A549 (cell line): ENCODE results near the gene NIN.
"Not testable (repeated sequence)": the region's sequence is repeated elsewhere in the genome, so short reads cannot be mapped to it uniquely, and the experiment has no call there.

ENCODE experiments used
- EP300 ChIP-seq, 2 experiments: fragments of >200 bp; sonication (Bioruptor Twin); formaldehyde crosslinking; IDR thresholded peaks; 2 replicates in 1 of 2; 3 replicates in 1 of 2; pipeline ENCODE4 v1.6.1; 2016 to 2017
- ESRRA ChIP-seq: fragments of 150-350 bp; IDR thresholded peaks from 2 replicates; pipeline ENCODE4 v1.6.1; 2014; ENCODE audit warnings: mild to moderate bottlenecking, low read length, borderline replicate concordance
- FOSL2 ChIP-seq, 2 experiments: fragments of 450-650 bp in 1 of 2; fragments of >200 bp in 1 of 2; sonication (Bioruptor Twin) in 1 of 2; formaldehyde crosslinking; IDR thresholded peaks; 2 replicates each; pipeline versions ENCODE4 v1.5.0 to v1.6.1; 2016 to 2020; ENCODE audit warnings: mild to moderate bottlenecking in 1 of 2, moderate library complexity in 1 of 2
- HDAC2 ChIP-seq: fragments of 200-600 bp; sonication (generic); IDR thresholded peaks from 2 replicates; pipeline ENCODE4 v1.6.1; 2016
- JUN ChIP-seq, 2 experiments: fragments of >200 bp; sonication (Bioruptor Twin); formaldehyde crosslinking; IDR thresholded peaks; 2 replicates in 1 of 2; 3 replicates in 1 of 2; pipeline ENCODE4 v1.6.1; 2016 to 2017
- POLR2A ChIP-seq: IDR thresholded peaks from 2 replicates; pipeline ENCODE4 v1.6.1; 2012; ENCODE audit warnings: mild to moderate bottlenecking, low read length
- RFX5 ChIP-seq: fragments of 450-650 bp; IDR thresholded peaks from 2 replicates; pipeline ENCODE4 v1.7.1; 2014; ENCODE audit warnings: antibody characterized with exemption, mild to moderate bottlenecking, moderate library complexity
- SMC3 ChIP-seq: fragments of >200 bp; sonication (Bioruptor Twin); formaldehyde crosslinking; IDR thresholded peaks from 3 replicates; pipeline ENCODE4 v1.6.1; 2018; ENCODE audit warnings: inconsistent platforms
- TF ChIP-seq, protein P1 (sequence below): fragments of >200 bp; sonication (Bioruptor Twin); formaldehyde crosslinking; IDR thresholded peaks from 3 replicates; pipeline ENCODE4 v1.5.1; 2016
- TF ChIP-seq, protein P2 (sequence below): IDR thresholded peaks from 2 replicates; pipeline ENCODE4 v1.6.1; 2012
- TF ChIP-seq, protein P3 (sequence below): IDR thresholded peaks from 2 replicates; pipeline ENCODE4 v1.6.1; 2012

DNA sequence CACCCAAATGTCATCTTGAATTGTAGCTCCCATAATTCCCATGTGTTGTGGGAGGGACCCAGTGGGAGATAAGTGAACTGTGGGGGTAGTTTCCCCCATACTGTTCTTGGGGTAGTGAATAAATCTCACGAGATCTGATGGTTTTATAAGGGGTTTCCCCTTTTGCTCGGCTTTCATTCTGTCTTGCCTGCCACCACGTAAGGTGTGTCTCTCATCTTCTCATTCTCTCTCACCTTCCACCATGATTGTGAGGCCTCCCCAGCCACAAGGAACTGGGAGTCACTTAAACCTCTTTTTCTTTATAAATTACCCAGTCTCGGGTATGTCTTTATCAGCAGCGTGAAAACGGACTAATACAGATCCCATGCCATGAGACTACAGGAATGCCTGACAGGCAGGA lies 11.7 kb downstream of the NIN start:
- TF ChIP-seq, protein P1, sequence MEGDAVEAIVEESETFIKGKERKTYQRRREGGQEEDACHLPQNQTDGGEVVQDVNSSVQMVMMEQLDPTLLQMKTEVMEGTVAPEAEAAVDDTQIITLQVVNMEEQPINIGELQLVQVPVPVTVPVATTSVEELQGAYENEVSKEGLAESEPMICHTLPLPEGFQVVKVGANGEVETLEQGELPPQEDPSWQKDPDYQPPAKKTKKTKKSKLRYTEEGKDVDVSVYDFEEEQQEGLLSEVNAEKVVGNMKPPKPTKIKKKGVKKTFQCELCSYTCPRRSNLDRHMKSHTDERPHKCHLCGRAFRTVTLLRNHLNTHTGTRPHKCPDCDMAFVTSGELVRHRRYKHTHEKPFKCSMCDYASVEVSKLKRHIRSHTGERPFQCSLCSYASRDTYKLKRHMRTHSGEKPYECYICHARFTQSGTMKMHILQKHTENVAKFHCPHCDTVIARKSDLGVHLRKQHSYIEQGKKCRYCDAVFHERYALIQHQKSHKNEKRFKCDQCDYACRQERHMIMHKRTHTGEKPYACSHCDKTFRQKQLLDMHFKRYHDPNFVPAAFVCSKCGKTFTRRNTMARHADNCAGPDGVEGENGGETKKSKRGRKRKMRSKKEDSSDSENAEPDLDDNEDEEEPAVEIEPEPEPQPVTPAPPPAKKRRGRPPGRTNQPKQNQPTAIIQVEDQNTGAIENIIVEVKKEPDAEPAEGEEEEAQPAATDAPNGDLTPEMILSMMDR: not testable (repeated sequence)
- not testable (repeated sequence) for TF ChIP-seq POLR2A; FOSL2 (IDR thresholded peaks at IDR 0.05); FOSL2 (CRISPR knock-in tag; IDR thresholded peaks at IDR 0.05); ESRRA; RFX5; JUN (IDR thresholded peaks at IDR 0.05); SMC3; HDAC2; EP300 (IDR thresholded peaks at IDR 0.05)
- TF ChIP-seq, protein P2, sequence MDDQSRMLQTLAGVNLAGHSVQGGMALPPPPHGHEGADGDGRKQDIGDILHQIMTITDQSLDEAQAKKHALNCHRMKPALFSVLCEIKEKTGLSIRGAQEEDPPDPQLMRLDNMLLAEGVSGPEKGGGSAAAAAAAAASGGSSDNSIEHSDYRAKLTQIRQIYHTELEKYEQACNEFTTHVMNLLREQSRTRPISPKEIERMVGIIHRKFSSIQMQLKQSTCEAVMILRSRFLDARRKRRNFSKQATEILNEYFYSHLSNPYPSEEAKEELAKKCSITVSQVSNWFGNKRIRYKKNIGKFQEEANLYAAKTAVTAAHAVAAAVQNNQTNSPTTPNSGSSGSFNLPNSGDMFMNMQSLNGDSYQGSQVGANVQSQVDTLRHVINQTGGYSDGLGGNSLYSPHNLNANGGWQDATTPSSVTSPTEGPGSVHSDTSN: not testable (repeated sequence)
- TF ChIP-seq, protein P3, sequence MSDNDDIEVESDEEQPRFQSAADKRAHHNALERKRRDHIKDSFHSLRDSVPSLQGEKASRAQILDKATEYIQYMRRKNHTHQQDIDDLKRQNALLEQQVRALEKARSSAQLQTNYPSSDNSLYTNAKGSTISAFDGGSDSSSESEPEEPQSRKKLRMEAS: not testable (repeated sequence)
